Measurements from ENCODE around the gene NRIP2. TPM values are rescaled to one million over a fixed set of nuclear protein-coding genes. Genes with fewer than 3 reads are reported as not detected.

The NRIP2 gene
- total and polyA plus RNA-seq, 3 donors from 2014 or later, result 2.6 to 10.6 (median 2.8) TPM

DNA sequence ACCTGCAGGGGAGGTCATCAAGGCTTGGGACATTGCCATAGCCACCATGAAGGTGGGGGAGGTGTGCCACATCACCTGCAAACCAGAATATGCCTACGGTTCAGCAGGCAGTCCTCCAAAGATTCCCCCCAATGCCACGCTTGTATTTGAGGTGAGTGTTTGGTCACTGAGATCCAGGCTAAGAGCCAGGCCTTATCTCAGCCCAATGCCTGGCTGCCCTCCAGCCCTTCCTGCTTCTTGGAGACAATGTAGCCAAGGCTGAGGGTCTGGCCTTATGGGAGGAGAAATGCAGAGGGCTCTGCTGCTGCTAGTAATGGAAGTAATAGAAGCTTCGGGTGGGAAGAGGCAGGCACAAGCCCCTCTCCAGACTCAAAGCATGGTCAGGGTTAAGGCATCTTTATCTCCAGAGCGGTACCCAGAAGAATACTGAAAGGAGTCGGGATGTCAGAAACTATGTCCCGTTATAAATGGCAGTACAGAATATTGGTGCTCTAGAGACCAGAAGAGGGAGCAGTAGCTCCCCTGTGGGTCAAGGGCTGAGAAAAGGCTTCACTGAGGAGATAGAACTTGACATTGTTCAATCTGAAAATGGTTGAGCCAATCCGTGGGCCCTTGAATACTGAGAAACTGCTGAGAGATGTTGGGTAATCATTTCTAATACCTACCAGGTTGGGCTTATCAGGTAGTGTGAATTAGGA lies 37.0 kb downstream of the NRIP2 start:
- peaks cover 19% of the 10 kb centered on the region for H3K4me1 ChIP-seq
- no peaks in the 10 kb centered on the region for H3K36me3 ChIP-seq (ENCODE audit: low read depth, missing control alignments)
- no peaks in the 10 kb centered on the region for H3K9me3 ChIP-seq
- WGBS, 2 donors, result 47 to 81% methylated on average over 6 to 7 of the region's 7 CpGs
- peak; percentile 91 for DNase-seq
- intact Hi-C loops (cut with DNase I; ENCODE audit: low total_unique reads), result no loop called here
- no peaks in the 10 kb centered on the region for H3K27me3 ChIP-seq
- TF ChIP-seq, protein P1, sequence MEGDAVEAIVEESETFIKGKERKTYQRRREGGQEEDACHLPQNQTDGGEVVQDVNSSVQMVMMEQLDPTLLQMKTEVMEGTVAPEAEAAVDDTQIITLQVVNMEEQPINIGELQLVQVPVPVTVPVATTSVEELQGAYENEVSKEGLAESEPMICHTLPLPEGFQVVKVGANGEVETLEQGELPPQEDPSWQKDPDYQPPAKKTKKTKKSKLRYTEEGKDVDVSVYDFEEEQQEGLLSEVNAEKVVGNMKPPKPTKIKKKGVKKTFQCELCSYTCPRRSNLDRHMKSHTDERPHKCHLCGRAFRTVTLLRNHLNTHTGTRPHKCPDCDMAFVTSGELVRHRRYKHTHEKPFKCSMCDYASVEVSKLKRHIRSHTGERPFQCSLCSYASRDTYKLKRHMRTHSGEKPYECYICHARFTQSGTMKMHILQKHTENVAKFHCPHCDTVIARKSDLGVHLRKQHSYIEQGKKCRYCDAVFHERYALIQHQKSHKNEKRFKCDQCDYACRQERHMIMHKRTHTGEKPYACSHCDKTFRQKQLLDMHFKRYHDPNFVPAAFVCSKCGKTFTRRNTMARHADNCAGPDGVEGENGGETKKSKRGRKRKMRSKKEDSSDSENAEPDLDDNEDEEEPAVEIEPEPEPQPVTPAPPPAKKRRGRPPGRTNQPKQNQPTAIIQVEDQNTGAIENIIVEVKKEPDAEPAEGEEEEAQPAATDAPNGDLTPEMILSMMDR (IDR thresholded peaks at IDR 0.05), result no peak
- TF ChIP-seq POLR2A (IDR thresholded peaks at IDR 0.05), result no peak
- no peak overlapping the region for H3K4me3 ChIP-seq
- H3K27ac ChIP-seq, result no peak overlapping the region

DNA sequence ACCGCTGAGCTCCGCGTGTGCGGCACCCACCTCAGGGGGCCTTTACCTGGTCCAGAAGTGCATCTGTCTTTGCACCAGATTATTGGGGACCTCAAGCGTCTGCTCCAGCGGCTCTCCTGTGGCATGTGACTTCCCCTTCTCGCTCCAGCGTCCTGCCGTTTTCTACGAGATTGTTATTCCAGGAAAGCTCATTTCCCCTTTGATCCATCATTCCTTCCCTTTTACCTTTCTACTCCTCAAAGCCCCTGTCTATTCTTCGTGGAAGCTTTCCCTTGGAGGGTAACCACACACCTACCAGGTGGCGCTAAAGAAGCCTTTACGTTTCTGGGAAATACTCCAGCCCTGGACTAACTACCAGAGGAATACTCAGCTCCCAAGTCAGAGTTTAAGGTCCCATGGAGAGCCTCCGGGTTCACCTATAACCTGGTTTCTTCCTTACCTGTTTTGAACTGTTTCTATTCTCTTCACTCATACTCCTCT lies 38.6 kb downstream of the NRIP2 start:
- DNase-seq, result no peak
- 4 to 8% methylated on average over 14 of the region's 14 CpGs for WGBS, 2 donors
- peak overlapping the region in 1 of 2 donors; percentile 90 for H3K27ac ChIP-seq
- H3K27me3 ChIP-seq, result no peaks in the 10 kb centered on the region
- TF ChIP-seq, protein P1 (IDR thresholded peaks at IDR 0.05), result no peak
- TF ChIP-seq POLR2A (IDR thresholded peaks at IDR 0.05), result no peak
- intact Hi-C loops (cut with DNase I; ENCODE audit: low total_unique reads), result no loop called here
- peak overlapping the region; percentile 69 to 77 for H3K4me3 ChIP-seq
- no peaks in the 10 kb centered on the region for H3K36me3 ChIP-seq (ENCODE audit: low read depth, missing control alignments)
- H3K4me1 ChIP-seq, result peaks cover 19% of the 10 kb centered on the region
- H3K9me3 ChIP-seq, result no peaks in the 10 kb centered on the region

DNA sequence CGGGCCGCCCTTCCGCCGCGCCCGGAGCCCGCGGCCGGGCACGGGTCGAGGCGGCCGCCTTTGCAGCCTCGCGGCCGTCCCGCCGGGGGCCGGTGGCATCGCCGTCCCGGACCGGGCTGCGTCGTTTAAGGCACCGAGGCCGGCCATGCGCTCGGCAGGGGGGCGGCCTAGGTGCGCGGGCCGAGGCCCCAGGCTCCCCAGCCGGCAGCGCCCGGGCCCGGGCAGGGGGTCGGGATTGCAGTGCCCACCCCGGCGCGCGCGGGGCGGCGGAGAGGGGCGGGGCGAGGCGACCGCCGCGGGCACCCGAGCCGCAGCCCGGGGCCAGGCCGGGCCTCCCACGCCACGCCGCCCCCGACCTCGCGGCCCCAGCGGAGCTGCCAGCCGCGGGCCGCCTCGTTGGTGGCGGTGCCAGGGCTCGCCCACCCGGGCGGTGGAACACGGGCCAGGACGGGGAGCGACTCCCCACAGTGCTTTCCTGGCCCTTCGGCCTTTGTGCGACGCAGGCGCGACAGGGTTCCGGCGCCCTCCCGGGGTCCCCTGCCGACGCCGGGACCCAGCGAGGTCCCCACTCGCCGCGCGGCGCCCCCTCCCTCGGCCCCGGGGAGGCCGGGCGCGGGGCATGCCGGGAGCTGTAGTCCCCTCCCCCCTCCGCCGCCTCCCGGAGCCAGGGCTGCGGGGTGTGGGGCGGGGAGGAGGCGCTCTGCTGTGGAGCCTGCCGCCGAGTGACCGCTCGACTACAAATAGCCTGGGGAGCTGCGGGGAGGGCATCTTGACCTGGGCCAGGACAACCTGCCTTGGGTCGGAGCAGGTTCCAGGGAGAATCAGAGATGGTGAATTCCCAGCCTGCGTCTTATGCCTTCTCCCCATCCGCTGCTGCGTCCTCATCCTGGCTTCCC lies 39.3 kb downstream of the NRIP2 start:
- H3K36me3 ChIP-seq (ENCODE audit: low read depth, missing control alignments), result no peaks in the 10 kb centered on the region
- no peaks in the 10 kb centered on the region for H3K27me3 ChIP-seq
- H3K9me3 ChIP-seq, result no peaks in the 10 kb centered on the region
- peak; percentile 83 for DNase-seq
- peaks cover 19% of the 10 kb centered on the region for H3K4me1 ChIP-seq
- 0% methylated on average over 9 to 44 of the region's 111 CpGs for WGBS, 2 donors
- TF ChIP-seq, protein P1 (IDR thresholded peaks at IDR 0.05), result no peak
- no peak for TF ChIP-seq POLR2A (IDR thresholded peaks at IDR 0.05)
- intact Hi-C loops (cut with DNase I; ENCODE audit: low total_unique reads), result no loop called here
- peak overlapping the region; percentile 79 to 90 for H3K27ac ChIP-seq
- H3K4me3 ChIP-seq, result peak overlapping the region; percentile 69 to 77

DNA sequence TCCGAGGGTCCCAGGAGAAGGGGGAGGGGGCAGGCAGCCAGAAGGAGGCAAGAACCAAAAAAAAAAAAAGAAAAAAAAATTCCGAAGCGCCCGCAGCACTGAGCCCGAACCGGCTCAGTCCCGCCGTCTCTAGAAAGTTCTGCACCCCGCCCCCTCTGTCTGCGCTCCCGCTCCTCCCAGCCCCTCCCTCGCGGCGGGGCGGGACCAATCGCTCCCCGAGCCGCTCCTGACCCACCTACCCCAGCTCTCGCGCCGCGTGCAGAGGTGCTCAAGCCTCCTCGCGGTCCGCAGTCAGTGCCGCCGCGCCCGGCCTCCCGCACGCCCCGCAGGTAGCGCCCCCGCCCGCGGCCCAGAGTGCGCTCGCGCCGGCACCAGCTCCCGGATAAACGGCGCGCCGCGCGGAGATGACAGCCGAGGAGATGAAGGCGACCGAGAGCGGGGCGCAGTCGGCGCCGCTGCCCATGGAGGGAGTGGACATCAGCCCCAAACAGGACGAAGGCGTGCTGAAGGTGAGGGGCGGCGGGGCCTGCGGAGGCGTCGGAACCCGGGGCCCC lies 40.0 kb downstream of the NRIP2 start, which contains the start of gene FKBP4:
Gene FKBP4 (plus strand): TSS at position 235 of the 554 bp plus-strand sequence. CDS start 170 bp downstream, at position 405.
- H3K4me3 ChIP-seq, result peak within 1 kb of the TSS; percentile 69 to 77
- TF ChIP-seq POLR2A (IDR thresholded peaks at IDR 0.05), result peak; percentile 44
- TF ChIP-seq, protein P1 (IDR thresholded peaks at IDR 0.05), result no peak
- H3K9me3 ChIP-seq, result no peaks in the 10 kb centered on the region
- H3K4me1 ChIP-seq, result peaks cover 19% of the 10 kb centered on the region
- H3K27me3 ChIP-seq, result no peaks in the 10 kb centered on the region
- H3K36me3 ChIP-seq (ENCODE audit: low read depth, missing control alignments), result no peaks in the 10 kb centered on the region
- peak; percentile 93 for DNase-seq
- H3K27ac ChIP-seq, result peak within 1 kb of the TSS; percentile 79 to 90
- WGBS, 2 donors, result 0 to 2% methylated on average over 18 to 58 of the region's 63 CpGs
- intact Hi-C loops (cut with DNase I; ENCODE audit: low total_unique reads), result no loop called here

Measured in testis (tissue), 3 donors.